Keratinocyte (primary cell): ENCODE results near the gene MYO9A. TPM values are rescaled to one million over a fixed set of nuclear protein-coding genes. Genes with fewer than 3 reads are reported as not detected.

Experiments
- DNase-seq: peaks from one replicate; pipeline ENCODE4 v3.0.0-alpha.2; 2011; ENCODE audit warnings: low read depth, missing footprints, low spot score
- FAIRE-seq: peaks from 2 replicates; lab custom pipeline; 2011; peaks lifted over from hg19 to GRCh38; lab: Jason Lieb, UNC
- H2AFZ ChIP-seq: 2 replicates; pipeline ENCODE4 v1.6.0; 2012; ENCODE audit warnings: low read length, control low read depth, inconsistent platforms; ENCODE audit not compliant: control insufficient read depth
- H3K27ac ChIP-seq: 2 replicates; pipeline ENCODE4 v1.5.1; 2011; ENCODE audit warnings: low read length; ENCODE audit not compliant: control insufficient read depth, insufficient read depth
- H3K27me3 ChIP-seq: 3 replicates; pipeline ENCODE4 v1.6.0; 2011; ENCODE audit warnings: low read length; ENCODE audit not compliant: control insufficient read depth, insufficient read depth; ENCODE audit errors: extremely low read depth
- H3K36me3 ChIP-seq, 2 experiments: 2 replicates in 1 of 2; 3 replicates in 1 of 2; pipeline ENCODE4 v1.5.1; 2011; ENCODE audit warnings: low read length in 2 of 2, mild to moderate bottlenecking in 1 of 2; ENCODE audit not compliant: control insufficient read depth in 2 of 2, insufficient read depth in 2 of 2; ENCODE audit errors: extremely low read depth in 1 of 2
- H3K4me1 ChIP-seq: 3 replicates; pipeline ENCODE4 v1.5.1; 2011; ENCODE audit warnings: low read length; ENCODE audit not compliant: control insufficient read depth, insufficient read depth; ENCODE audit errors: extremely low read depth
- H3K4me2 ChIP-seq: 3 replicates; pipeline ENCODE4 v1.6.0; 2011; ENCODE audit warnings: low read depth, low read length; ENCODE audit not compliant: control insufficient read depth, insufficient read depth; ENCODE audit errors: extremely low read depth
- H3K4me3 ChIP-seq, 3 experiments: fragments of 200-600 bp in 1 of 3; sonication (generic) in 1 of 3; 2 replicates in 2 of 3; 3 replicates in 1 of 3; pipeline ENCODE4 v1.5.1; 2011 to 2016; ENCODE audit warnings: low read length in 3 of 3, mild to moderate bottlenecking in 3 of 3, control low read depth in 2 of 3, inconsistent platforms in 1 of 3, low read depth in 1 of 3, mixed read lengths in 1 of 3, mixed run types in 1 of 3, moderate library complexity in 1 of 3; ENCODE audit not compliant: control insufficient read depth in 2 of 3, insufficient read depth in 2 of 3; ENCODE audit errors: extremely low read depth in 1 of 3
- H3K79me2 ChIP-seq: 2 replicates; pipeline ENCODE4 v1.6.0; 2012; ENCODE audit warnings: low read length; ENCODE audit not compliant: control insufficient read depth, insufficient read depth
- H3K9ac ChIP-seq: 3 replicates; pipeline ENCODE4 v1.6.0; 2011; ENCODE audit warnings: low read length; ENCODE audit not compliant: control insufficient read depth, insufficient read depth; ENCODE audit errors: extremely low read depth
- H3K9me1 ChIP-seq: 3 replicates; pipeline ENCODE4 v1.6.0; 2011; ENCODE audit warnings: low read length; ENCODE audit not compliant: control insufficient read depth, insufficient read depth; ENCODE audit errors: extremely low read depth
- H3K9me3 ChIP-seq: 2 replicates; pipeline ENCODE4 v1.5.1; 2012; ENCODE audit warnings: low read depth, low read length; ENCODE audit not compliant: control insufficient read depth
- H4K20me1 ChIP-seq: 3 replicates; pipeline ENCODE4 v1.6.0; 2011; ENCODE audit warnings: low read length; ENCODE audit not compliant: control insufficient read depth, insufficient read depth; ENCODE audit errors: extremely low read depth
- CTCF ChIP-seq, 3 experiments: IDR thresholded peaks in 1 of 3; conservative IDR thresholded peaks in 1 of 3; optimal IDR thresholded peaks in 1 of 3; 2 replicates in 2 of 3; 3 replicates in 1 of 3; pipeline versions ENCODE3 to v1.5.1; 2011; ENCODE audit warnings: low read length in 3 of 3, mild to moderate bottlenecking in 3 of 3, moderate library complexity in 2 of 3, control low read depth in 1 of 3, inconsistent platforms in 1 of 3; ENCODE audit not compliant: insufficient read depth in 2 of 3; ENCODE audit errors: extremely low read depth in 1 of 3
- EZH2 ChIP-seq: IDR thresholded peaks from one replicate; pipeline ENCODE4 v1.6.1; 2012; ENCODE audit warnings: inconsistent platforms, mild to moderate bottlenecking, low read length, moderate library complexity
- dilution Hi-C: fragments of 300-500 bp; cut with MboI; formaldehyde crosslinking; loops from one replicate; pipeline ENCODE4 v1.7.0; 2020; ENCODE audit warnings: low sequenced_read_pairs; ENCODE audit not compliant: extremely low pct_ligation_motif_present
- polyA plus RNA-seq, 5 experiments: library from polyadenylated mRNA; depleted of rRNA in 3 of 5; stranded (reverse) in 3 of 5; stranded (forward) in 1 of 5; unstranded in 1 of 5; fragments of >200 nt; gene quantifications; 1 replicate in 1 of 5; 2 replicates in 3 of 5; 3 replicates in 1 of 5; pipeline versions ENCODE4 v1.2.1 to v1.2.3, GENCODE V29; 2011 to 2012; ENCODE audit warnings: missing spikeins in 2 of 5, low read depth in 1 of 5, low replicate concordance in 1 of 5

Gene MYO9A
- polyA plus RNA-seq, 1 donor (not counting 4 experiments of a cell fraction or from before 2014, with no cell fraction given) = 10.6 TPM

DNA sequence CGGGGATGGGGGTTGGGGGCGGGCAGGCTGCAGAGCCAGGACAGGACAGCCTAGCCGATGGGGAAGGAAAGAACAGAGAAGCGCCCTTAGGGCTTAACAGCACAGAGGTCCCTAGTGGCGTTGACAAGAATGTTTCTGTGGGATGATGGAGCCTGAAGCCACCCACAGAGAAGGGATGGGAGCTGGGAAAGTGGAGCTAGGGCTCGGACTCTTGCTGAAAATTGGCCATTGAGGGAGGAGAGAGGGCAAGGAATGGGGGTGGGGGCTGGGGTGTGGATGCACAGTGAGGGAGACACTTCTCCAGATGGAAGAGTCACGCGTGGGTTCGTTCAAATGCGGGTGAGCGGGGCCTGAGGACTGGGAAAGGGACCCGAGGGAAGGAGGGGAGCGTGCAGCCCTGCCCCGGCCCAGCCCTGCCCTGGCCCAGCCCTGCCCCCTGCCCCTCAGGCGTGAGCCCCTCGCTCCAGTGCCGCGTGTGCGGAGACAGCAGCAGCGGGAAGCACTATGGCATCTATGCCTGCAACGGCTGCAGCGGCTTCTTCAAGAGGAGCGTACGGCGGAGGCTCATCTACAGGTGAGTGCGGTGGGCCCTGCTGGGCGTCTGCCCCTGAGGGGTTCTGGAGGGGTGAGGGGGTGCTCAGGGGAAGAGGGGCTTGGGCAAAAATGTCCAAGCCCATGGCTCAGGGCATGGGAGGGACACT lies 306.8 kb downstream of the MYO9A start:
- Histone ChIP-seq H2AFZ (no peak overlapping the region), H3K27ac (no peak overlapping the region), H3K4me3 (no peak overlapping the region), H3K9ac (no peak overlapping the region), H3K9me3 (no peaks in the 10 kb centered on the region), H3K4me1 (peaks cover 8% of the 10 kb centered on the region), H4K20me1 (no peaks in the 10 kb centered on the region), H3K79me2 (no peaks in the 10 kb centered on the region), H3K9me1 (no peaks in the 10 kb centered on the region), H3K4me2 (no peak overlapping the region), H3K27me3 (no peaks in the 10 kb centered on the region), H3K36me3 (peaks cover 0 to 6% of the 10 kb centered on the region in 2 experiments)
- no peak for FAIRE-seq
- DNase-seq = no peak
- dilution Hi-C loops = no loop called here
- TF ChIP-seq EZH2 (no peak), CTCF (optimal IDR thresholded peaks at IDR 0.05 in 1 of 3, IDR thresholded peaks at IDR 0.05 in 1 of 3, conservative IDR thresholded peaks at IDR 0.05 in 1 of 3; ENCODE audit: extremely low read depth in 1 of 3, insufficient read depth in 2 of 3, low read length in 3 of 3) (no peak)

- Histone ChIP-seq H3K27me3 (no peaks in the 10 kb centered on the region), H3K27ac (no peak within 1 kb of the TSS), H4K20me1 (no peaks in the 10 kb centered on the region), H2AFZ (no peak within 1 kb of the TSS), H3K4me1 (peaks cover 10% of the 10 kb centered on the region), H3K4me2 (no peak within 1 kb of the TSS), H3K79me2 (no peaks in the 10 kb centered on the region), H3K4me3 (no peak within 1 kb of the TSS), H3K9ac (no peak within 1 kb of the TSS), H3K9me3 (no peaks in the 10 kb centered on the region), H3K36me3 (peaks cover 0 to 6% of the 10 kb centered on the region in 2 experiments), H3K9me1 (no peaks in the 10 kb centered on the region)
- TF ChIP-seq EZH2 = no peak
- TF ChIP-seq CTCF (optimal IDR thresholded peaks at IDR 0.05 in 1 of 3, IDR thresholded peaks at IDR 0.05 in 1 of 3, conservative IDR thresholded peaks at IDR 0.05 in 1 of 3; ENCODE audit: extremely low read depth in 1 of 3, insufficient read depth in 2 of 3, low read length in 3 of 3) = no peak
- dilution Hi-C loops = no loop called here
- DNase-seq (no peak), FAIRE-seq (no peak)
Measured at GRCh38 chr15:71810256-71811035, 307.5 kb downstream of the MYO9A start, which contains the start of gene NR2E3. NR2E3 (plus strand) TSS chr15:71810554; CDS start chr15:71810744, 190 bp downstream.
